A673 (cell line): ENCODE data around the gene BORCS8.

Source experiments
- EZH2 ChIP-seq: fragments of 200-600 bp; sonication (generic); IDR thresholded peaks from 2 replicates; pipeline ENCODE4 v1.6.1; 2017; ENCODE audit warnings: borderline replicate concordance, low read depth, mild to moderate bottlenecking, mixed read lengths, antibody characterized with exemption, low read length; ENCODE audit not compliant: poor library complexity, severe bottlenecking
- TF ChIP-seq, protein P1 (sequence below): fragments of 300-800, 200-600 bp; sonication (generic); conservative IDR thresholded peaks from 2 replicates; pipeline ENCODE4 v1.5.1; 2017; ENCODE audit warnings: low read depth, mild to moderate bottlenecking, antibody characterized with exemption, low read length, moderate library complexity, mixed read lengths

DNA sequence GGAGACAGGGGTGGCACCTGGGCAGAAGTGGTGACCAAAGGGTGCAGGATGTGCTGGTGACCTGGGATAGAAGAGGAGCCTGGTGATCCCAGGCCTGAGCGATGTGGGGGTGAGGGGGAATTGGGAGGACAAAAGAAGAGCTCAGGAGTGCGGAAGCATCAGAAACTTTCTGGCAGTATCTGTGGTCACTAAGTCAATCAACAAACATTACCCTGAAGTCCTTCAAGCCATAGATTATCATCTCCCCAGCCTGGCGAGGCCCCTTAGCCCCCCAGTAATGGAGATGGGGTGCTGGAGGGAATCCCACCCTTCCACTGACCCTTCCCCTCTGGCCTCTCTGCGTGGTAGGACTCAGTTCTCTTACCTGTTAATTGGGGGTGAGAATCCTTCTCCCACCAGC lies 32.4 kb downstream of the BORCS8 start:
- TF ChIP-seq, protein P1, sequence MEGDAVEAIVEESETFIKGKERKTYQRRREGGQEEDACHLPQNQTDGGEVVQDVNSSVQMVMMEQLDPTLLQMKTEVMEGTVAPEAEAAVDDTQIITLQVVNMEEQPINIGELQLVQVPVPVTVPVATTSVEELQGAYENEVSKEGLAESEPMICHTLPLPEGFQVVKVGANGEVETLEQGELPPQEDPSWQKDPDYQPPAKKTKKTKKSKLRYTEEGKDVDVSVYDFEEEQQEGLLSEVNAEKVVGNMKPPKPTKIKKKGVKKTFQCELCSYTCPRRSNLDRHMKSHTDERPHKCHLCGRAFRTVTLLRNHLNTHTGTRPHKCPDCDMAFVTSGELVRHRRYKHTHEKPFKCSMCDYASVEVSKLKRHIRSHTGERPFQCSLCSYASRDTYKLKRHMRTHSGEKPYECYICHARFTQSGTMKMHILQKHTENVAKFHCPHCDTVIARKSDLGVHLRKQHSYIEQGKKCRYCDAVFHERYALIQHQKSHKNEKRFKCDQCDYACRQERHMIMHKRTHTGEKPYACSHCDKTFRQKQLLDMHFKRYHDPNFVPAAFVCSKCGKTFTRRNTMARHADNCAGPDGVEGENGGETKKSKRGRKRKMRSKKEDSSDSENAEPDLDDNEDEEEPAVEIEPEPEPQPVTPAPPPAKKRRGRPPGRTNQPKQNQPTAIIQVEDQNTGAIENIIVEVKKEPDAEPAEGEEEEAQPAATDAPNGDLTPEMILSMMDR: no peak
- TF ChIP-seq EZH2: no peak
